SH-SY5Y (cell line): ENCODE data around the gene PCYT2.

Experiments
- GATA2 ChIP-seq: IDR thresholded peaks from 2 replicates; pipeline ENCODE4 v1.6.1; 2011; ENCODE audit warnings: mild to moderate bottlenecking, low read depth, low read length
- GATA3 ChIP-seq: IDR thresholded peaks from 2 replicates; pipeline ENCODE4 v1.6.1; 2011; ENCODE audit warnings: low read depth, mild to moderate bottlenecking, low read length, moderate library complexity

PCYT2 gene

GRCh38 chr17:81911277-81911961 lies at the start of gene PCYT2:
TSS of gene PCYT2 (minus strand) at chr17:81911399. CDS start at chr17:81911355, 44 bp downstream.
- no peak for TF ChIP-seq GATA2
- no peak for TF ChIP-seq GATA3

GRCh38 chr17:81960130-81960958 lies 49.1 kb upstream of the PCYT2 start:
- TF ChIP-seq GATA3 (no peak), GATA2 (no peak)

GRCh38 chr17:81959362-81960129 lies 48.3 kb upstream of the PCYT2 start:
- TF ChIP-seq GATA3 (no peak), GATA2 (no peak)

- TF ChIP-seq GATA3 (no peak), GATA2 (no peak)
Observed at GRCh38 chr17:81958633-81959342, 47.6 kb upstream of the PCYT2 start.

GRCh38 chr17:81957691-81958432 lies 46.7 kb upstream of the PCYT2 start:
- TF ChIP-seq GATA2 (no peak), GATA3 (no peak)

GRCh38 chr17:81956607-81957589 lies 45.7 kb upstream of the PCYT2 start:
- TF ChIP-seq GATA3: no peak
- no peak for TF ChIP-seq GATA2

- TF ChIP-seq GATA3: no peak
- TF ChIP-seq GATA2: no peak
Observed at GRCh38 chr17:81955756-81956544, 44.8 kb upstream of the PCYT2 start.

- TF ChIP-seq GATA3: no peak
- TF ChIP-seq GATA2: no peak
Observed at GRCh38 chr17:81955058-81955681, 44.0 kb upstream of the PCYT2 start.

GRCh38 chr17:81954131-81955057 lies 43.2 kb upstream of the PCYT2 start:
- no peak for TF ChIP-seq GATA2
- TF ChIP-seq GATA3: no peak

- TF ChIP-seq GATA2 (no peak), GATA3 (no peak)
Observed at GRCh38 chr17:81952792-81953228, 41.6 kb upstream of the PCYT2 start.
